NK-92 treated with Interleukin-12 subunit alpha and Interleukin-12 subunit beta, amount 100 ng/mL, for 24 hours (cell line): ENCODE data around the gene TNPO3.
"Not testable (repeated sequence)": the region's sequence is repeated elsewhere in the genome, so short reads cannot be mapped to it uniquely, and the experiment has no call there.

ENCODE experiments used
- DNase-seq: peaks from one replicate; lab custom pipeline; 2025; lab: John Stamatoyannopoulos, UW

The TNPO3 gene

GRCh38 chr7:129014501-129015101 lies 40.3 kb downstream of the TNPO3 start:
- no peak for DNase-seq

GRCh38 chr7:129013048-129013724 lies 41.7 kb downstream of the TNPO3 start:
- DNase-seq, result no peak

GRCh38 chr7:129012641-129013040 lies 42.3 kb downstream of the TNPO3 start:
- DNase-seq, result no peak

GRCh38 chr7:129010075-129010474 lies 44.8 kb downstream of the TNPO3 start:
- no peak for DNase-seq

DNA sequence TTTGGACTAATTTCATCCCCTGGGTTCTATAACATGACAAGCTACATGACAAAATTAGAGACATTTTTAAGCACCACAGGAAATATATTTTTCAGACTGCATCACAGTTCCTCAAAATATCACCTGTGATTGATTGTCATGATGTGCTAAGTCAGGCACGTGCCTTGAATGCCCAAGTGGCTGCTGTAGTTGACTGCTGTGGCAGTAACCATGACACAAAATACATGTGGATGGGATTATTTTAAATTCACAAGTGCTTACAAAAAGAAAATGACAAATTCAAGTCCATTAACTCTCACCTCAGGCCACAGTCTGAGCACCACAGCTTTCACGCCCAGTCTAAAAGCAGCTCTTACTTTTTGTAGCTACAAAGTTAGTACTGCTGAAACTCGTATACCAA lies 45.5 kb downstream of the TNPO3 start:
- no peak for DNase-seq

- no peak for DNase-seq
Observed at GRCh38 chr7:129008645-129009414, 46.1 kb downstream of the TNPO3 start.

DNA sequence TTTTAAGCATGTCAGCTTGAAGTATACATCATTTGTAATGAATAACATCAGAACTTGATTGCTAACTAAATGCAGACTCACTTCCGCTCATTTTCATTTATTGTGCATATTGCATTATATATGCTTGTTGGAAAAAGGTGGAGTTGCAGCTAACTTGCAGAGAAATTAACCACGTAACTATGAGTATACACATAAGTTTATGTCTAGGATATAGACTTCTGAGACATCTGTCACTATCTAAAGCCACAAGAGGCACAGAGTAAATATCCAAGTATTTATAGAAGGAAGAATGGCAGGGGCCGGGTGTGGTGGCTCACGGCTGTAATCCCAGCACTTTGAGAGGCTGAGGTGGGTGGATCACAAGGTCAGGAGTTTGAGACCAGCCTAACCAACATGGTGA lies 47.3 kb downstream of the TNPO3 start:
- DNase-seq, result no peak

DNA sequence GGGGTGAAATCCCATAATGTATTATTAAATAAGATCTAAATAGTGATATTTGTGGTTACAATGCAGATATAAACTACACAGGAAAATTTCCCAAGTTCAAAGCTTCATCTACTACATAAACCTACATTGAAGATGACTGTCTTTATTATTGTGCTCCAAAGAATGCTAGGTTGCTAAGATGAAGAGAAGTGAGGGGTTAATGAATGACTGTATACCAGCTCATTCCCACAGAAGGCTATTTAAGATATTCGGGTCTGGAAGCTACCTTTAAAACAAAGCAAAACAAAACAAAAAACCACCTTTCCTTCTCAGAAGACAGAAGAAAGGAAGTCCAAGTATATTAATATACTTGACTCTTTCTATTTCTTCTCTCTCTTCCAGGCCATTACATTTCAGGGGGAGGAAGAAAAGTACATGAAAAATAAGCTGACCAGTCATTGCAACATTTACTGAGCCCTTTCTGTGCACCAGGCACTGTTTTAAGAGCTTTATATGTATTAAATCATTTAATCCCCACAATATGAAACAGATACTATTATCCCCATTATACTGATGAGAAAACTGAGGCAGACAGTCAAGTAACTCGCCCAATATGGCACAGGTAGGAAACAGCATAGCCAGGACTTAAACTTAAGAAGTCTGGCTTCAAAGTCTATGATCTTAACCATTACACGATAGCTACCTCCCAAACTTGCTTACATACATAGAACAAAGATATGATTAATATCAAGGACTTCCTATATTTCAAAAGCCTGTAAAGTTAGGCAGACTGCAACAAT lies 48.1 kb downstream of the TNPO3 start:
- no peak for DNase-seq

DNA sequence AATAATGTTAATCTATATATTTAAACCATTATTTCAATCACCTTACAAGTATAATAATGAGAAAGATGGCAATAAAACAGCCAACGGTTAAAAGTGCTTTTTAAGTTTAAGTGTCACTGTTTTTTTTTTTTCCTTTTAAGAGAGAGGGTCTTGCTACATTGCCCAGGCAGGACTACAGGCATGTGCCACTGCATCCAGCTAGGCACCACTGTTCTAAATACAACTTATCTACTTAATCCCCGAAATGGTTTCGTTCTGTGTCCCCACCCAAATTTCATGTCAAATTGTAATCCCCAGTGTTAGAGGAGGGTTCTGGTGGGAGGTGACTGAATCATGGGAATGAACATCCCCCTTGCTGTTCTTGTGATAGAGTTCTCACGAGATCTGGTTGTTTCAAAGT lies 49.7 kb downstream of the TNPO3 start:
- no peak for DNase-seq

GRCh38 chr7:128997181-128997580 lies 57.7 kb downstream of the TNPO3 start:
- no peak for DNase-seq

- not testable (repeated sequence) for DNase-seq
Observed at GRCh38 chr7:128994560-128994959, 60.4 kb downstream of the TNPO3 start.

DNA sequence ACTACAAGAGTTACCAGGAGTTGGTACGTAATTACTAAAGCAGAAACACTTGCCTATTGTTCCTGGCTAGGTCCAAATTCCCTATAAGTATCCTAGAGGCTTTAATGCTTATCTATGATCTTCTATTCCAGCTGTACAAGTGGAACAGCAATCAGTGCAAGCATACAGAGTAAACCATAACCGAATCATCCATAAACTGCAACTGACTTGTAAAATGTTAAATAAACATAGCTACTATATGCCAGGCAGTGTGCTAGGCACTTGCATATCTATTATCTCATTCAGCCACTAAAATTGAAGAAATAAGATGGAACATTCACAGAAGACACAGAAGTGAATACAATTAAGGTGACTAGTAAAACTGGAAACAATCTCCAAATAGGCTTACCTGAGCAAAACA lies 61.5 kb downstream of the TNPO3 start:
- no peak for DNase-seq

- DNase-seq, result no peak
Observed at GRCh38 chr7:128989961-128990360, 65.0 kb downstream of the TNPO3 start.

GRCh38 chr7:128988372-128988771 lies 66.5 kb downstream of the TNPO3 start:
- DNase-seq, result no peak

GRCh38 chr7:128986609-128987008 lies 68.3 kb downstream of the TNPO3 start:
- DNase-seq, result no peak

GRCh38 chr7:128985660-128986059 lies 69.3 kb downstream of the TNPO3 start:
- DNase-seq, result no peak

GRCh38 chr7:128982105-128982504 lies 72.8 kb downstream of the TNPO3 start:
- DNase-seq, result no peak

- DNase-seq, result no peak
Observed at GRCh38 chr7:128974241-128974934, 80.5 kb downstream of the TNPO3 start.

GRCh38 chr7:128968624-128969023 lies 86.3 kb downstream of the TNPO3 start:
- DNase-seq, result no peak

DNA sequence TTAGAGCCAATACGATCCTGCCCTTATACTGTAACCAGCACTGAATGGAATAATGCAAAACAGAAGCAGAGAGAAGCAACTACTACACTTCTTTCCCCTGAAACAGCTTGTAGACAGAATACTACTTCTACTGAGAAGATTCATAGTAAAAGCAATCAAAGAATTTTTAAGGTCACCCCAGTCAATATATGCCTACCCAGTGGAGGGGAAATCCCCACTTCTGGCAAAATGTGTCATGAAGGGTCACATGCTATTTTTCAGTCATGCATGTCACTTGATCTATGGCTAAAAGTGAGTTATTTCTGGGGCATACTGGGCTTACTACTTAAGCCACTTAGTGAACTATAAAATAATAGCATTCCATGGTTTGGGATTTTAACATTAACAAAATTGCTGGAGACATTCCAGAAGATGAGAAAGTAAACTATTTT lies 91.6 kb downstream of the TNPO3 start:
- DNase-seq, result no peak

DNA sequence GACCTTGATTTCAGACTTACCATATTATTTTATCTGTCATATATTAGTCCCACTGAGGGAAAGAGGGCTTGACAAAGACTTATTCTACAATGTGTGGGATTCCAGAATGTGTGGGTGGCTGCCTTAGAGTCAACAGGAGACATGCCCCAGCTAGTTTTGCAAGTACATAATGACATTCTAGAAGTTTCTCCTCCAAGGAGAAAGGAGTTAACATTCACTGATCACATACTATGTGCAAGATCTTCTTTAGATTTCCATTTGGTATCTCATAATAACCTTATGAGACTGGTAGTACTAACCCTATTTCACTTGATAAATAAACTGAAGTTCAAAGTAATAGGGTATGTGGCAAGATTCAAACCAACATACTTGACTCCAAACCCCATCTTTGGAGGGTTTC lies 92.0 kb downstream of the TNPO3 start:
- DNase-seq, result no peak
